ENCODE results near the gene IGSF21.

The IGSF21 gene

GRCh38 chr1:18107369-18108298 lies at the start of gene IGSF21:
Gene IGSF21 (plus strand): TSS chr1:18107798. CDS start chr1:18108129, 331 bp downstream.
- TF ChIP-seq GLIS3 (CRISPR knock-in tag; IDR thresholded peaks at IDR 0.05) (no peak), ZC3H10 (CRISPR knock-in tag; IDR thresholded peaks at IDR 0.05) (no peak), ZNF8 (CRISPR knock-in tag; IDR thresholded peaks at IDR 0.05) (no peak), ZFP3 (CRISPR knock-in tag; IDR thresholded peaks at IDR 0.05) (no peak), OSR1 (CRISPR knock-in tag; IDR thresholded peaks at IDR 0.05) (no peak), CSDC2 (CRISPR knock-in tag; IDR thresholded peaks at IDR 0.05) (no peak)
- no peak for ATAC-seq

GRCh38 chr1:18058206-18058921 lies 49.2 kb upstream of the IGSF21 start:
- no peak for TF ChIP-seq TCF4 (CRISPR knock-in tag; IDR thresholded peaks at IDR 0.05; ENCODE audit: borderline replicate concordance)
- TF ChIP-seq CREB5 (CRISPR knock-in tag; IDR thresholded peaks at IDR 0.05; ENCODE audit: low read depth), result no peak
- TF ChIP-seq OSR1 (CRISPR knock-in tag; IDR thresholded peaks at IDR 0.05), result no peak
- no peak for TF ChIP-seq CSDC2 (CRISPR knock-in tag; IDR thresholded peaks at IDR 0.05)
- TF ChIP-seq ZFP30 (CRISPR knock-in tag; IDR thresholded peaks at IDR 0.05), result no peak
- TF ChIP-seq, protein P1, sequence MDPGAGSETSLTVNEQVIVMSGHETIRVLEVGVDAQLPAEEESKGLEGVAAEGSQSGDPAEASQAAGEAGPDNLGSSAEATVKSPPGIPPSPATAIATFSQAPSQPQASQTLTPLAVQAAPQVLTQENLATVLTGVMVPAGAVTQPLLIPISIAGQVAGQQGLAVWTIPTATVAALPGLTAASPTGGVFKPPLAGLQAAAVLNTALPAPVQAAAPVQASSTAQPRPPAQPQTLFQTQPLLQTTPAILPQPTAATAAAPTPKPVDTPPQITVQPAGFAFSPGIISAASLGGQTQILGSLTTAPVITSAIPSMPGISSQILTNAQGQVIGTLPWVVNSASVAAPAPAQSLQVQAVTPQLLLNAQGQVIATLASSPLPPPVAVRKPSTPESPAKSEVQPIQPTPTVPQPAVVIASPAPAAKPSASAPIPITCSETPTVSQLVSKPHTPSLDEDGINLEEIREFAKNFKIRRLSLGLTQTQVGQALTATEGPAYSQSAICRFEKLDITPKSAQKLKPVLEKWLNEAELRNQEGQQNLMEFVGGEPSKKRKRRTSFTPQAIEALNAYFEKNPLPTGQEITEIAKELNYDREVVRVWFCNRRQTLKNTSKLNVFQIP (CRISPR knock-in tag; IDR thresholded peaks at IDR 0.05; ENCODE audit: borderline replicate concordance, low read depth), result no peak
- TF ChIP-seq TOX (CRISPR knock-in tag; IDR thresholded peaks at IDR 0.05; ENCODE audit: borderline replicate concordance), result no peak
- TF ChIP-seq ZC3H10 (CRISPR knock-in tag; IDR thresholded peaks at IDR 0.05), result no peak
- no peak for TF ChIP-seq CSRNP3 (CRISPR knock-in tag; IDR thresholded peaks at IDR 0.05)
- no peak for TF ChIP-seq ZNF8 (CRISPR knock-in tag; IDR thresholded peaks at IDR 0.05)
- no peak for TF ChIP-seq GLIS3 (CRISPR knock-in tag; IDR thresholded peaks at IDR 0.05)
- no peak for TF ChIP-seq ZFP3 (CRISPR knock-in tag; IDR thresholded peaks at IDR 0.05)
- TF ChIP-seq, protein P2, sequence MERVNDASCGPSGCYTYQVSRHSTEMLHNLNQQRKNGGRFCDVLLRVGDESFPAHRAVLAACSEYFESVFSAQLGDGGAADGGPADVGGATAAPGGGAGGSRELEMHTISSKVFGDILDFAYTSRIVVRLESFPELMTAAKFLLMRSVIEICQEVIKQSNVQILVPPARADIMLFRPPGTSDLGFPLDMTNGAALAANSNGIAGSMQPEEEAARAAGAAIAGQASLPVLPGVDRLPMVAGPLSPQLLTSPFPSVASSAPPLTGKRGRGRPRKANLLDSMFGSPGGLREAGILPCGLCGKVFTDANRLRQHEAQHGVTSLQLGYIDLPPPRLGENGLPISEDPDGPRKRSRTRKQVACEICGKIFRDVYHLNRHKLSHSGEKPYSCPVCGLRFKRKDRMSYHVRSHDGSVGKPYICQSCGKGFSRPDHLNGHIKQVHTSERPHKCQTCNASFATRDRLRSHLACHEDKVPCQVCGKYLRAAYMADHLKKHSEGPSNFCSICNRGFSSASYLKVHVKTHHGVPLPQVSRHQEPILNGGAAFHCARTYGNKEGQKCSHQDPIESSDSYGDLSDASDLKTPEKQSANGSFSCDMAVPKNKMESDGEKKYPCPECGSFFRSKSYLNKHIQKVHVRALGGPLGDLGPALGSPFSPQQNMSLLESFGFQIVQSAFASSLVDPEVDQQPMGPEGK (CRISPR knock-in tag; IDR thresholded peaks at IDR 0.05; ENCODE audit: borderline replicate concordance), result no peak
- TF ChIP-seq ESRRG (CRISPR knock-in tag; IDR thresholded peaks at IDR 0.05), result no peak
- TF ChIP-seq ISL1 (CRISPR knock-in tag; IDR thresholded peaks at IDR 0.05), result no peak
- no peak for TF ChIP-seq BACH2 (CRISPR knock-in tag; IDR thresholded peaks at IDR 0.05; ENCODE audit: borderline replicate concordance)
- TF ChIP-seq, protein P3, sequence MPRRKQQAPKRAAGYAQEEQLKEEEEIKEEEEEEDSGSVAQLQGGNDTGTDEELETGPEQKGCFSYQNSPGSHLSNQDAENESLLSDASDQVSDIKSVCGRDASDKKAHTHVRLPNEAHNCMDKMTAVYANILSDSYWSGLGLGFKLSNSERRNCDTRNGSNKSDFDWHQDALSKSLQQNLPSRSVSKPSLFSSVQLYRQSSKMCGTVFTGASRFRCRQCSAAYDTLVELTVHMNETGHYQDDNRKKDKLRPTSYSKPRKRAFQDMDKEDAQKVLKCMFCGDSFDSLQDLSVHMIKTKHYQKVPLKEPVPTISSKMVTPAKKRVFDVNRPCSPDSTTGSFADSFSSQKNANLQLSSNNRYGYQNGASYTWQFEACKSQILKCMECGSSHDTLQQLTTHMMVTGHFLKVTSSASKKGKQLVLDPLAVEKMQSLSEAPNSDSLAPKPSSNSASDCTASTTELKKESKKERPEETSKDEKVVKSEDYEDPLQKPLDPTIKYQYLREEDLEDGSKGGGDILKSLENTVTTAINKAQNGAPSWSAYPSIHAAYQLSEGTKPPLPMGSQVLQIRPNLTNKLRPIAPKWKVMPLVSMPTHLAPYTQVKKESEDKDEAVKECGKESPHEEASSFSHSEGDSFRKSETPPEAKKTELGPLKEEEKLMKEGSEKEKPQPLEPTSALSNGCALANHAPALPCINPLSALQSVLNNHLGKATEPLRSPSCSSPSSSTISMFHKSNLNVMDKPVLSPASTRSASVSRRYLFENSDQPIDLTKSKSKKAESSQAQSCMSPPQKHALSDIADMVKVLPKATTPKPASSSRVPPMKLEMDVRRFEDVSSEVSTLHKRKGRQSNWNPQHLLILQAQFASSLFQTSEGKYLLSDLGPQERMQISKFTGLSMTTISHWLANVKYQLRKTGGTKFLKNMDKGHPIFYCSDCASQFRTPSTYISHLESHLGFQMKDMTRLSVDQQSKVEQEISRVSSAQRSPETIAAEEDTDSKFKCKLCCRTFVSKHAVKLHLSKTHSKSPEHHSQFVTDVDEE (CRISPR knock-in tag; IDR thresholded peaks at IDR 0.05), result no peak
- no peak for TF ChIP-seq ZNF565 (CRISPR knock-in tag; conservative IDR thresholded peaks at IDR 0.05; ENCODE audit: low read depth)
- no peak for TF ChIP-seq PPARA (CRISPR knock-in tag; IDR thresholded peaks at IDR 0.05; ENCODE audit: borderline replicate concordance)
- ATAC-seq, result no peak

Measured in SK-N-SH treated with all-trans-retinoic acid at 6 μM for 48 hours (cell line).